ENCODE results near the gene ZNF423.

The ZNF423 gene

GRCh38 chr16:49617710-49618330 lies 238.1 kb downstream of the ZNF423 start:
- no peak for DNase-seq

GRCh38 chr16:49617016-49617629 lies 238.8 kb downstream of the ZNF423 start:
- DNase-seq: no peak

GRCh38 chr16:49615576-49615975 lies 240.3 kb downstream of the ZNF423 start:
- DNase-seq: no peak

GRCh38 chr16:49610983-49611382 lies 244.9 kb downstream of the ZNF423 start:
- DNase-seq: no peak

DNA sequence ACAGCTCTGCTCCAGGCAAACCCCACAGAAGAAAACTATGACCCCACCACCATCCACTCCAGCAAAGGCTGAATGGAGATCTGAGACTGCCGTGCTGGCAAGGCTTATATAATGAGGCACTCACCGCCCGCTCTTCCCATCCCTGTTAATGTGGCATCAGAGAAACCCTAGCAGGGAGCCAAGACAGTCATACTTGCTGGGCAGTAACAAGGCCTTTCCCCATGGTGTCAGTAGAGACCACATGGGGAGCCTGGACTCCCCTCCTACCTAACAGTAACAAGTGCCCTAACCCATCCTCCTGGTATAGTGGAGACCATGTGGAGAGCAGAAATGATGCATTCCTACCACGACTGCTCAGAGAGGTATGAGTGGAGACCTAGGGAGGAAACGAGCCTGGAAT lies 247.1 kb downstream of the ZNF423 start:
- DNase-seq: no peak

- DNase-seq: no peak
Measured at GRCh38 chr16:49608098-49608497, 247.8 kb downstream of the ZNF423 start.

DNA sequence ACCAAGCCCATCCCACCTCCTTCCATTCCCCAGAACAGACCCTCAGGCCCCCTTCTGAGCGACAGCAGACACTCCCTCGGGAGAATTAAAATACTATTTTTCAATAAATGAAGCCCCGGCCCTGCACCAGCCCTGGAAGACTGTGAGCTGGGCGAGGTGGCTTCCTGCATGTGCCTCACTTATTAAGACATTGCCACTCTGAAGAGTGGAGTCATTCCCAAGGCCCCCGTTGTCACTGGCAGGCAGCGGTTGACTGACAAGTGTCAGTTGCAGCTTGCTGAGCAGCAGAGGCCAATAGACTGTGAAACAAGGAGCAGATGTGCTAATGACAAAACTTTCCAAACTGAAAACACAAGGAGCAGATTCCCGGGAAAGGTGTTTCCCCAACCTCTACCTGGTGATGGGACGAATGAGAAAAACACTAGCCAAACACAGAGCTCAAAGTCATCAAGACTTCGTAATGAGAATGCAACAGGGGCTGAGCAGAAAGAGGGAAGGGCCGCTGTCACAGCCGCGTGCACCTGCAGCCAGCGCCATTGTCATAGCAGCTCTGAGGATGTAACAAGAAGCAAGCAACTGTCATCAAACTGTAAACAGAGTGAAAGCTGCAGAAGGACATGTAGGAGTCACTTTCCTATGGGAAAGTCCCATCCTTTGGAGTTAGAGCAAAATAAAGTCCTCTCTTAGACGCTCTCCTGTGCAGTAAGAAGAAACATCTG lies 250.2 kb downstream of the ZNF423 start:
- no peak for DNase-seq

- no peak for DNase-seq
Measured at GRCh38 chr16:49604602-49605001, 251.3 kb downstream of the ZNF423 start.

DNA sequence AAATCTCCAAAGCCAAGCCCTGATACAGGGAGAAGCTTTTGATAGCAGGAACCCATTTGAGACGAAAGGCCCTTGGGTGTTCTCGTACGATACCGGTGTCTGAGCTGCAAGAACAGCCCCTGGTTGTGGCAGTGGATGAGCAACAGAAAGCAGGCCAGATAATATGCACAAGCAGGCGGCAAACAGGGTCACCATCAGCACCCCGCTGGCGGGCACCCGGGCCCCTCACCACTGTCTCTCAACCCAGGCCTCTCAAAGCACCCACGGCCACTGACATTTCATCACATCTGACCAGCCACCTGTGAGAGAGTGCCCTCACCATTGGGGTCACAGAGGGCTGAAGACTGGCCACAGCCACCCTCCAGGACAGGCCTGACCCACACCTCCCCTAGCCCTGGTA lies 252.0 kb downstream of the ZNF423 start:
- no peak for DNase-seq

DNA sequence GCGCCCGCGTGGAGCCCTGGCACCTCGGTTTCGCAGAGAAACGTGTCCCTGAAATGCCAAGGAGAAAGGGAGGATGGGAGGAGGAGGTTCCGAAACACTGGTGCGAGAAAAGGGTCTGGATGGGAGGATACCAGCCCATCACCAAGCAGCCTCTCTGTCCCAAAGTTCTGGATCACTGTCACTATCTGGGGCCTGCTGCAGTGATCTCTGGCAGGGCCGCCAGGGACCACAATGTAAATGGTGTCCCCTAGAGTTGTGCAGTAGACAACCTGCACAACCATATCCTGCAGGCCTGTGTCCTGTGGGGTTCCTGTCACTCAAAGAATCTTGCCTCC lies 253.0 kb downstream of the ZNF423 start:
- no peak for DNase-seq

- no peak for DNase-seq
Measured at GRCh38 chr16:49602201-49602975, 253.5 kb downstream of the ZNF423 start.

DNA sequence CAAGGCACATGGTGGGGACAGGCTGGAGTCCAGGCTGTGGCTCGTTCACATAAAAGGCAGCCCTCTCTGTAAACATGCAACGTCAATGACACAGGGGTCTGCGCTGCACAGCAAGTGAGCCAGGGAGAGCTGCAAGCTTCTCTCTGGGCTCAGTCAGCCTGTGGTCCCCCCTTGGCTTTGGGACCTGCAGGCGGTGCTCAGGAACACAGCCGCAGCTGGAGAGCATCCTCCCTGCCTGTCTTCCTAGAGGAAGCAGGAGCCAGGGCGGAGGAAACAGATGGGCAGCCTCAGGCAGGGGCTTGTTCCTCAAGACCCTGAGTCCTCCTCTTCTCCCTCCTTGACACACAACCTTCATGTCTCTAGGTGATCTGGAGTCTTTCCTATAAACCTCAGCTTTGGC lies 254.3 kb downstream of the ZNF423 start:
- DNase-seq: no peak

GRCh38 chr16:49600976-49601375 lies 254.9 kb downstream of the ZNF423 start:
- DNase-seq: no peak

DNA sequence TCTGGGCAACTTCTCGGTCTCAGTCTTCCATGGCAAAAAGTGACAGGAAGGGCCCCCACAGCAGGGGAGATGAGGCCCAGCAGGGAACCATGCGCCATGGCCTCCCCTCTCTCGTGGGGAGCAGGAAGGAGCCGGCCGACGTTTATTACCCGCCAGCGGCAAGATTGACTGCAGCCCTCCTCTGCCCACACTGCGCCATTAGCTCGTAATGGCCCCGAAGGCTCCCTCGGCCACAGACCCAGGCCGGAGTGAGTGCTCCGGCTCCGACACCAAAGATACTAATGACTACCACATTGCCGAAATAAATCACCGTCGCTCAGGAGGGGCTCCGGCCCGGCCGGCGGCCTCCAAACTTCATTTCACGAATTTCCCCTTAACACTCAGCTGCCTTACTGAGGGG lies 255.4 kb downstream of the ZNF423 start:
- DNase-seq: no peak

DNA sequence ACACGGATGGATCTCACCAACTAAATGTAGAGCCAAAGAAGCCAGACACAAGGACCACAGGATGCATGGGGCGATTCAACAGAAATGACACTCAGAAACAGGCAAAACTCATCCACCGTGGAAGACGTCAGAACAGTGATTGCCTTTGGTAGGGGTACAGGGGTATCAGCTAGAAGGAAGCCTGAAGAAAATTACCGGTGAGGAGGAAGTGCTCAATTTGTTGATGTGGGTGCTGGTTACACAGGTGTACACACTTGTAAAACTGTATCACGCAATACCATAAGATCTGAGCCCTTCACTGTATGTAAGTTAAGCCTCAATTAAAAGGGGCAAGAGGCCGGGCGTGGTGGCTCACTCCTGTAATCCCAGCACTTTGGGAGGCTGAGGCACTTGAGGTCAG lies 256.2 kb downstream of the ZNF423 start:
- DNase-seq: no peak

DNA sequence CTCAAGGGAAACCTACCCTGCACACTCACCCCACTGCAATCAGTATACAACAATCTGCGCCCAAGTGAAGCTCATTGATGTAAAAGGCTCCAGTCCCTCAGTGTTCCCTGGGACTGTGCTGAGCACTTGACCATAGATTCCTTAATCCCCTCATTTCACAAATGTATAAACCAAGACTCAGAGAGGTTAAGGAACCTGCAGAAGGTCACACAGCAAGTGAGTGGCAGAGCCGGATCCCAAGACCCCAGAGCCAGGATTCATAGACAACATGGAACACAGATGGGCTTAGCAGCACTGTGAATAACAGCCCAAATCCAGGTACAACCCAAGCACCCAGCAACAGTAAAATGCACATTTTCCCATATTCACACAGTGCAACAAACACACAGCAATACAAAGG lies 256.6 kb downstream of the ZNF423 start:
- no peak for DNase-seq

GRCh38 chr16:49598383-49599170 lies 257.3 kb downstream of the ZNF423 start:
- no peak for DNase-seq

GRCh38 chr16:49597796-49598195 lies 258.1 kb downstream of the ZNF423 start:
- DNase-seq: no peak

GRCh38 chr16:49596648-49597291 lies 259.1 kb downstream of the ZNF423 start:
- DNase-seq: no peak

- no peak for DNase-seq
Measured at GRCh38 chr16:49596068-49596467, 259.8 kb downstream of the ZNF423 start.

GRCh38 chr16:49594685-49595498 lies 261.0 kb downstream of the ZNF423 start:
- no peak for DNase-seq

GRCh38 chr16:49594153-49594552 lies 261.8 kb downstream of the ZNF423 start:
- DNase-seq: no peak

All from activated CD4-positive, alpha-beta T cell treated with anti-CD3 and anti-CD28 coated beads, Interleukin-2, amount 50 U/mL, for 16 hours (primary cell).